ENCODE results near the gene NR3C2. TPM values are rescaled to one million over a fixed set of nuclear protein-coding genes. Genes with fewer than 3 reads are reported as not detected.

NR3C2 gene
- total RNA-seq, 1 donor from 2014 or later: 42.3 TPM

DNA sequence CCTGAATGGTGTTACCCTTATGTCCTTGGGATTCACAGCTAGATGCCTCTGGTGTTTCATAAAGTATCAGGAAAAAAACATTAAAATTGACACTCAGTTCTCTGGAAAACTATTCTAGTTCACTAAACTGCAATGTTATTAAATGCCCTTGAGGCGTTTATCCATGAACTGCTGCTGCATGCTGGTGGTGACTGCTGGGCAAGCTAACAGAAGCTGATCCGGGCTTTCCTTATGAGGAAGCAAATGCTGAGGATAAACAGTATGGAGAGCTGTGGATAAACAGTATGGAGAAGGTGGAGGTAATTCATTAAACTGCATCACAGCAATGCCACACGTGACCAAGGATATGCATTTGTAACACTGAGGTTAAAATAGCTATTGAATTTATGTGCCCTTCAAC is 227.0 kb downstream of the NR3C2 start:
- H3K4me1 ChIP-seq: peaks cover 0 to 4% of the 10 kb centered on the region in 2 donors
- peak overlapping the region; percentile 14 to 43 for H3K4me3 ChIP-seq
- peak overlapping the region; percentile 28 to 38 for H3K27ac ChIP-seq
- TF ChIP-seq, protein P1, sequence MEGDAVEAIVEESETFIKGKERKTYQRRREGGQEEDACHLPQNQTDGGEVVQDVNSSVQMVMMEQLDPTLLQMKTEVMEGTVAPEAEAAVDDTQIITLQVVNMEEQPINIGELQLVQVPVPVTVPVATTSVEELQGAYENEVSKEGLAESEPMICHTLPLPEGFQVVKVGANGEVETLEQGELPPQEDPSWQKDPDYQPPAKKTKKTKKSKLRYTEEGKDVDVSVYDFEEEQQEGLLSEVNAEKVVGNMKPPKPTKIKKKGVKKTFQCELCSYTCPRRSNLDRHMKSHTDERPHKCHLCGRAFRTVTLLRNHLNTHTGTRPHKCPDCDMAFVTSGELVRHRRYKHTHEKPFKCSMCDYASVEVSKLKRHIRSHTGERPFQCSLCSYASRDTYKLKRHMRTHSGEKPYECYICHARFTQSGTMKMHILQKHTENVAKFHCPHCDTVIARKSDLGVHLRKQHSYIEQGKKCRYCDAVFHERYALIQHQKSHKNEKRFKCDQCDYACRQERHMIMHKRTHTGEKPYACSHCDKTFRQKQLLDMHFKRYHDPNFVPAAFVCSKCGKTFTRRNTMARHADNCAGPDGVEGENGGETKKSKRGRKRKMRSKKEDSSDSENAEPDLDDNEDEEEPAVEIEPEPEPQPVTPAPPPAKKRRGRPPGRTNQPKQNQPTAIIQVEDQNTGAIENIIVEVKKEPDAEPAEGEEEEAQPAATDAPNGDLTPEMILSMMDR (IDR thresholded peaks at IDR 0.05): peak in 1 of 3 experiments; percentile 12
- H3K36me3 ChIP-seq: no peaks in the 10 kb centered on the region
- no peak for DNase-seq (ENCODE audit: low spot score in 2 of 2)
- H3K27me3 ChIP-seq: no peaks in the 10 kb centered on the region
- H3K9me3 ChIP-seq: no peaks in the 10 kb centered on the region
- intact Hi-C loops (cut with DNase I): loop anchor here (5.0 kb wide), 1 partner anchor 227 kb away; the partner anchor contains the start of gene NR3C2

DNA sequence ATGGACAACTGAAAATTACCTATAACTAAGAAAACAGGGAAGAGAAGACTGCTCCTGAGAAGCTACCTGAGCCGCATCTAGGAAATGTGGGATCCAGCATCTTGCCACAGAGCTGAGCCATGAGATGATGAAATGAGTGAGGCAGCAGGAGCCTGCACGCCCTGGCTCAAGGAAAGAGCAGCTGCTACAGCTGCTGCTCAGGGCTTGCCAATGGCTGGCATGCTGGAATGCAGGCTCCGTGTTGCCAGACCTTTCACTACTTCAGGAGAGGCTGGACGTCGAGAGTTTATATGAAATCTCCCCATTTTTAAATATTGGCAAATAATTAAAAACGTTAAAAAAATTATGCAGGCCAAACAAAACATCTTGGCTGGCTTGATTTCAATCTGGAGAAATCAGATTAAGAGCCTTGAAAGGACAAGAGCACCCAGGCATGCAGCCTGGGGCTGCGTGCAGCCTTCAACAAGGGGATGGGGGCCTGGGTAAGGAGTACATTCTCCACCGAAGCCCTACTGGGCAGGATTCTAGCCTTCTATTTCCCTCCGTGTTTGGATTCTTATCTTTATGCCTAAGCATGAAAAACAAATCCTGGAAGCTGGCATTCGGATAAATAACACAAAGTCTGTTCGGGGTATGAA is 227.6 kb downstream of the NR3C2 start:
- Histone ChIP-seq H3K4me1 (peaks cover 0 to 4% of the 10 kb centered on the region in 2 donors), H3K27ac (peak overlapping the region; percentile 28 to 38), H3K27me3 (no peaks in the 10 kb centered on the region), H3K9me3 (no peaks in the 10 kb centered on the region), H3K36me3 (no peaks in the 10 kb centered on the region), H3K4me3 (peak overlapping the region; percentile 14 to 43)
- intact Hi-C loops (cut with DNase I): loop anchor here (5.0 kb wide), 1 partner anchor 228 kb away; the partner anchor contains the start of gene NR3C2
- TF ChIP-seq, protein P1 (IDR thresholded peaks at IDR 0.05): no peak
- DNase-seq (ENCODE audit: low spot score in 2 of 2): peak in 1 of 2 donors; percentile 77

DNA sequence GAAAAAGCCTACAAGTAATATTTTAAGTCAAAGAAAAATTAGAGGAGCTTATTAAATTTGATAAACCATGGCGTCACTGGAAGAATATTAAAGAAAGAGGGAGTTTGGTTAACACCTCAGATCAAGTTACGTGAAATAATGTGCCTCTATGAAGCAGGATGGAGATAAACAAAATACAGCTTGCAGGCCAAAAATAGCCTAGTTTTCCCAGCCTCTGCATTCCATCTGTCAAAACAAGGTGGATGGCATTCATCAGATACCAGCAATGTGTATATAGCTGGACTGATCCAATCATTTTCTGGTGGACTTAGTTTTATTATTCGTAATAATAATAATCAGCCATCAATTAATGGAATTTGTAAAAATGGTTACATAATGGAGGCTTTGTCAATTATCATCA is 230.7 kb downstream of the NR3C2 start:
- intact Hi-C loops (cut with DNase I): no loop called here
- DNase-seq (ENCODE audit: low spot score in 2 of 2): no peak
- TF ChIP-seq, protein P1 (IDR thresholded peaks at IDR 0.05): no peak
- H3K36me3 ChIP-seq: no peaks in the 10 kb centered on the region
- H3K27me3 ChIP-seq: no peaks in the 10 kb centered on the region
- H3K27ac ChIP-seq: no peak overlapping the region
- peaks cover 0 to 4% of the 10 kb centered on the region in 2 donors for H3K4me1 ChIP-seq
- no peak overlapping the region for H3K4me3 ChIP-seq
- H3K9me3 ChIP-seq: no peaks in the 10 kb centered on the region

DNA sequence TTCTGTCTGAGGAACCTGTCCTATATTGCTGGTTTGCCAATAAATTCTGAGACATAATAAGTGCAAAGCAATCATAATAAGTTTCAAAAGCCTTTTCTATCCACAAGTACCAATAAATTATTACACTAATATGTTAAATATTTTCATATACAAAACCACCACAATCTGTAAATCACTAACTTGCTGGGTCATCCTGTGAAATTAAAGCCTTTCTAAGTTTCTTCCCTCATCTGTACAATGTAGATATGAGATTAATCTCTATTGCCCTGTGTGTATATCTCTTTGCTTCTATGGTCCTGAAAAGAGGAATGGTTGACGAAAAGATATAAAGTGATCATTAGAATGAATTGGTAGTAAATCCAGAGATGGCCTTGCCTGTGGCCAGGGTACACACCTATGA is 231.6 kb downstream of the NR3C2 start:
- no peaks in the 10 kb centered on the region for H3K27me3 ChIP-seq
- TF ChIP-seq, protein P1 (IDR thresholded peaks at IDR 0.05): no peak
- H3K9me3 ChIP-seq: no peaks in the 10 kb centered on the region
- intact Hi-C loops (cut with DNase I): no loop called here
- H3K4me1 ChIP-seq: peaks cover 0 to 4% of the 10 kb centered on the region in 2 donors
- H3K4me3 ChIP-seq: no peak overlapping the region
- H3K27ac ChIP-seq: no peak overlapping the region
- no peaks in the 10 kb centered on the region for H3K36me3 ChIP-seq
- DNase-seq (ENCODE audit: low spot score in 2 of 2): no peak

DNA sequence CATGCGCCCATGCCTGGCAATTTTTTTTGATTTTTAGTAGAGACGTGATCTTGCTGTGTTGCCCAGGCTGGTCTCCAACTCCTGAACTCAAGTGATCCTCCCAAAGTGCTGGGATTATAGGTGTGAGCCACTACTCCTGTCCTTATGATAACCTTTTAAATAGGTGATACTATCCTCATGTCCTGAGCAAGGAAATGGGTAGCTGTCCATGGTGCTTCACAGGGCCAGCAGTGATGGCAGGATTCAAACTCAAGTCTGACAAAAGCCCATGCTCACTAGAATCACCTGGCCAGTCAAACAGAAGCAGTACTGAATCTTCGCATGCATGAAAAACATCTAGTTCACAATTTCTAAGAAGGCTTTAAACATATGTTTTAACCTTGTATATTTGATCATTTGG is 235.1 kb downstream of the NR3C2 start:
- Histone ChIP-seq H3K27ac (no peak overlapping the region), H3K4me1 (peaks cover 0 to 6% of the 10 kb centered on the region in 2 donors), H3K9me3 (no peaks in the 10 kb centered on the region), H3K27me3 (no peaks in the 10 kb centered on the region), H3K36me3 (no peaks in the 10 kb centered on the region), H3K4me3 (no peak overlapping the region)
- TF ChIP-seq, protein P1 (IDR thresholded peaks at IDR 0.05): no peak
- no peak for DNase-seq (ENCODE audit: low spot score in 2 of 2)
- intact Hi-C loops (cut with DNase I): no loop called here

Data from ascending aorta (tissue), 2 donors.